Stimulated activated CD4-positive, alpha-beta T cell treated with anti-CD3 and anti-CD28 coated beads, Interleukin-1b, Interleukin-23, amount 100 ng/mL, for 48 hours (primary cell): ENCODE measurements around the gene BICC1.
A peak's percentile ranks its signal among the peaks of the same experiment; 100 is the strongest.

Experiments used
- DNase-seq: peaks from one replicate; pipeline ENCODE4 v3.0.0-alpha.2; 2020

Gene BICC1

DNA sequence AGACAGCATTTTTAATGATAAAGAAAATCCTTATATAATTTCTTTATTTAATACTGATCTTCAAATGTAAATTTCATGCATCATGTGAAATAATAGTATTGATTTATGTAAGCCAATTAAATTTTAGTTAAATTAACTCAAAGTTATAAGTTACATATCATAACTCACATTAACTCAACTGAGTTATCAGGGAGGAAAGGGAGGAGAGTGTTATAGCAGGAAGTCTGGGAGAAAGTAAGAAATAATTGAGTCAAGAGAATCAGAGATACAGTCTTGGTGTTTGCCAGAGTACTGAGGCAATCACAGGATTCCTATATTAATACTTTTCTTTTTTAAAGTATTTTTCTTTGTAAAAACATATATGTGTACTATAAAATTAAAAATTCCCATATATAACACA is 4.0 kb downstream of the BICC1 start:
- DNase-seq: no peak

DNA sequence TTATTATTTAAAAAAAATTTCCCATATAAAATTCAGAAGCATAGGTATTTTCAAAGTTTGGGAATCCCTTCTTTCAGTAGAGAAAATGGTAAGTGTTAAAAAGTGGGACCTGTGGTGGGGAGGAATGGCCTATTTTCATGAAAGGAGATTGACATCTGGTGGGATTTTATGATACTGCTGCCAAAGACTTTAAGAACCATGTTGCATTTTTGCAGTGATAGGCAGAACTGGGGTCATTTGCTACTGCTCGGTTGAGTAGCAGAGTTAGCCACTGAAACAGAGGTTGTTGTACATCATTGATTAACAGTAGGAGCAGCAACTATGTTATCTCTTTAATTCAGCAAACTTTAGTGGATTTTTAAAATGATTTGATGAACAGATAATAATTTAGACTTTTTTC is 4.4 kb downstream of the BICC1 start:
- no peak for DNase-seq

DNA sequence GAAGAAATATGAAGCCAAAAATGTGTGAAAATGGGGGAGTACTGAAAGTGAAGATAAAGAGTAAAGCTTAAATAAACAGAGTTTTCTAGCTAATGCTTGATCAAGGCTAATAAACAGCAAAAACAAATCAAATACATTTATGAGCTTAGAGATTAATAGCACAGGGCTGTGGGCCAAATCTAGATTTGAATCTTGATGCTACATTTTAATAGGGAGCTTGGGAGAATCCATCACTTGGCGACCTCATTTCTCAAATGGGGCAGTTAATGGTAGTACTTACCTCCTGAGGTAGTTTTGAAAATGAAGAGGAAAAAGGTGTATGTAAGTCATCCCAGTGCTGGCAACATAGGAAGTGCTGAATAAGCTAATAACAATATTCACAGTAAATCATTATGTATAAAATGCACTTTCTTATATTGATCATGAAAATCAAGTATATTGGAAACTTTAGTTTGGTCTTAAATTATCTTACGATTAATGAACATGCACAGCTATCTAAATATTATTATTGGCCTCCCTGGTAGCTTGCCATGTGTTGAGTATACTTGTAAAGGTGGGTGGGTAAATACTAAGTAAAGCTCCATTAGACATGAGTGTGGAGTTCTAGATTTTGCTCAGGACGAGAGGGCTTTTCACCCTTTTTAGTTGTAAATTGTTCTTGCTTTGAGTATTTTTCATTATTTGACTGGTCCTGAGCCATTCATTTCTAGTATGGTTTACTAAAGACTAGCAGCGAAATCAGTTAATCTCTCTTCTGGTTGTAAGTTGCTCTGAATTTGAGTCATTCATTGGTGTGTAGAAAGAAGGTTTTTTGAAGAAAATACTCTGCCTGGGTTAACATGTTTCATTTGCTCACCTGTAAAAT is 5.1 kb downstream of the BICC1 start:
- no peak for DNase-seq

DNA sequence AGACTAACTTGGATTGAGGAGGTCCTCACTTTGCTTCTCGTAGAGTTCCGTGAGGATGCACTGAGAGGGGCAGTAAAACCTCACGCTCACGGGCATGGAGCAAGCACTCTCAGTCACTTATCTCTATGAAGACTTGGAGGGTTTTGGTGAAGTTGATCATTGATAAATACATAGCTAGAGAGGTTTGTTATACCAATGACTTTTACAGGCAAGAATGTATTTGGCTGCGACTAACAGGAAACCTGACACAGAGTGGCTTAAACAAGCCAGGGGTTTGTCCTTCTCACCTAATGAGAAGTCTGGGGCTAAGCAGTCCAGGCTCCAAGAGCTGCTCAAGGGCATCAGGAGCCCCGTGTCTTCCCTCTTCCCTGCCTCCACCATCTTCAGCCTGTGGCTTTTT is 6.1 kb downstream of the BICC1 start:
- DNase-seq: no peak

DNA sequence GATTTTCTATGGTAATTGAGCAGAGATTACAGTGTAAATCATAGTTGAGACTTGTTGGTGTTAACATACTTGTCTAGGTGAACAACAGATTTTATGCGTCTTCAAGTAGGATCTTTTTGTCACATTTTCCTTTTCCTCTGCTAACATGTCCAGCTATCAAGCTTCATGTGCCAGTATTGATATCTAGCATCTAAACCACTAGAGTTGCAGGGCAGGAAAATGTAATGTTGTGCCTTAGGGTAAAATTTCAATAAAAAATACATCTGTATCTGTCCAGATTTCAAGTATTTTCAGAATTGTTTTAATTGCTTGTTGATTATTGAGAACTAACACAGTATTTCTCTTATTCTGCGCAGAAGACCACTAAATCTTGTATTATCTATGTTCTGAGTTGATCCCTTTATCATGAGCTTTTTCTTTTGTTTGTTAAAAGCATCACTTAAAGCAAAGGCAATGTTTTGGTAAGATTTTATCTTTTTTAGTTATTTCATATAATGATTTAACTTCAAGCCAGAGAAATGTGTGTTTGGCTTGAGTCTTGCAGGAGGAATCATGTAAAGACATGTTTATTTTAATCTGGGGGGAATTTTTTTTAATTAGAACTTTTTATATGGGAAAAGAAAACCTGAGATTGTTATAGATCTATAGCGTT is 16.5 kb downstream of the BICC1 start:
- no peak for DNase-seq

DNA sequence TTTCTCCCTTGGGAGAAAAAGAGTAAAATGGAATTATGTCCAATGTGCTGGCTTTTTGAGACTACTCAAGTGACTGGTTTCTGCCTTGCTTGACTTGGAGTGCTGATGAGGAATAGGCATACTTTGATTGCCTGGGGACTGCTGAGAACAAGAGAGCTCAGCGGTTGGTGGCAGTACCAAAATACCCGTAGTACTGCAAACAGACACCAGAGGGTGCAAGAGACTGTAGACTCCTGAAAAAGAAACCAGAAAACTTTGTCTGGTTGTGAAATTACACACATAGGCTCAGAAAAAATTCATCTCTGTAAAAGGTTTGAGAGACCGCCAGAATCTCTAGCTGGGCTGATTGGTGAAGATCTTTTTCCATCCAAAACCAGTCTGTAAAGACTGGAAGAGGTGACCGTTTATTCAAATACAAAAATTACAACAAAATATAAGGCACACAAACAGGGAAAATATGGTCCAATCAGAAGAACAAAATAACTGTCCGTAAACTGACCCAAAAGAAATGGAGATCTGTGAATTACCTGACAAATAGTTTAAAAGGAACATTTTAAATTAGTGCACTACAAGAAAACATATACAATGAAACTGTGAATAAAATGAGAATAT is 18.5 kb downstream of the BICC1 start:
- DNase-seq: peak; percentile 39

DNA sequence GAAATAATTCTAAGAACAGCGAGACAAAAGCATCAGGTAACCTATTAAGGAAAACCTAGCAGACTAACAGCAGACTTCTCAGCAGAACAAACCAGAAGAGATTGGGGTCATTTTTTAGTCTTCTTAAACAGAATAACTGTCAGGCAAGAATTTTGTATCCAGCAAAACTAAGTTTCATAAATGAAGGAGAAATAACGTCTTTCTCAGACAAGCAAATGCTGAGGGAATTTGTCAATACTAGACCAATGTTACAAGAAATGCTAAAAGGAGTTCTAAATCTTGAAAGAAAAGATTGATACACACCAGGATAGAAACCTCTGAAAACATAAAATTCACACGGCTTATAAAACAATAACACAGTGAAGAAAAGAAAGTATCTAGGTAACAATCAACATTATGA is 22.6 kb downstream of the BICC1 start:
- no peak for DNase-seq

DNA sequence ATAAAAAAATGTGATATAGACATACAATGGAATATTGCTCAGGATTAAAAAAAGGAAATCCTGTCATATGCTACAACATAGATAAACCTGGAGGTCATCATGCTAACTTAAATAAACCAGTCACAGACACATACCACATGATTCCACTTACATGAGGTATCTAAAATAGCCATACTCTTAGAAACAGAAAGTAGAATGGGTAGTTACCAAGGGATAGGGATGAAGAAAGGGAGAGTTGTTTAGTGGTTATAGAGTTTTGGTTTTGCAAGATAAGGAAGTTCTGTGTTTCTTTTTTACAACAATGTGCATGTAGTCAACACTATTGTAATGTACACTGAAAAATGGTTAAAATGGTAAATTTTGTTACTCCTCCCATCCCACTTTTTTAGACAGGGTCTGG is 30.5 kb downstream of the BICC1 start:
- DNase-seq: no peak

DNA sequence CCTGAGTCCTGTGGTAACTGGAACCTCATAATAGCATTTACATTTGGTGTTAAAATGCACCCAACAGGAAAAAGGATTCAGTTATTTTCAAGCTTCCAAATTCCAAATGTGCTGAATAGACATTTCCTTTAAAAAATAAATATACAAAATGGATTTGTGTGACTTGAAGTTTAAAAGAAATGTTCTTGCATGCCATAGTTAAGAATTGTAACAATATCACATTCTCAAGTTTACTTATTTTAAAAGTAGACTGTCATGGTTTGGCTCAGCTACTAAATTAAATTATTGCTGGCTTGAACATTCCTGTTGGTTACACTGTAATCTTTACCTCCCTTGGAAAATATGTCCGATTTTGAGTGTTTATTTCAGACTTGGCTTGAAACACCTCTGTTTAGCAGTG is 31.5 kb downstream of the BICC1 start:
- DNase-seq: no peak

DNA sequence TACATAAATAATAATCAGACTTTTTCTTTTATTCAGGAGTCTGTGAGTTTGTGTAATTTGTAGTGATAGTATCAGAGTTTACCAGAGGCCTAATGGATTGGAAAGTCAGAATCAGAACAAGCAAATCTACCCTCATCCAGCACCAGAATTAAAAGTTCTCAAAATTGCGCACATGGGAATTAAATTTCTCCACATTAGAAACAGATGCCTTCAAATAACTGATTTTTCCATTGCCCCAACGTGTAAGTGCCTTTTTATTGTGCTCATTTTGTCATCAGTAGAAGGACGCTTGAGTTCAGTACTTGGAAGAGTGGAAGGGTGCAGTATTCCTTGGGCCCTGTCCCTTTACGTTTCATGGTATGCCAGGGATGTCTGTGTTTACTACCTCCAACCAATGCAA is 32.8 kb downstream of the BICC1 start:
- DNase-seq: no peak

DNA sequence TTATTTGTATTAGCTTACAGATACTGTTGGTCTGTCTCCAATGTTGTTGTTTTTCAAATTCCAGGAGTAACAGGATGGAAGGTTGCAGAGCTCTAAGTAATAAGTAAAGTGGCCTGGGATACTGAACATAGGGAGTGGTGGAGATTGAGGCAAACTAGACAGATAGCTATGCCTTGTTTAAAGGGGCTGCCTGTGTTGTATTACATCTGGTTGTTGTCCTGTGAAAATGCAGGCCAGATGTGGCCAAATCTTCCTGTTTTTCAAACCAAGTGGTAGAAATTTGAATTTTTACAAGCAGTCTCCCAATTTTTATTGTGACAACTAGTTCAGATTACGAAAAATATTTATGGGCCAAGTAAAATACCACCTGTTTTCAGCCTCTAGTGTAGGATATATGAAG is 33.5 kb downstream of the BICC1 start:
- no peak for DNase-seq

DNA sequence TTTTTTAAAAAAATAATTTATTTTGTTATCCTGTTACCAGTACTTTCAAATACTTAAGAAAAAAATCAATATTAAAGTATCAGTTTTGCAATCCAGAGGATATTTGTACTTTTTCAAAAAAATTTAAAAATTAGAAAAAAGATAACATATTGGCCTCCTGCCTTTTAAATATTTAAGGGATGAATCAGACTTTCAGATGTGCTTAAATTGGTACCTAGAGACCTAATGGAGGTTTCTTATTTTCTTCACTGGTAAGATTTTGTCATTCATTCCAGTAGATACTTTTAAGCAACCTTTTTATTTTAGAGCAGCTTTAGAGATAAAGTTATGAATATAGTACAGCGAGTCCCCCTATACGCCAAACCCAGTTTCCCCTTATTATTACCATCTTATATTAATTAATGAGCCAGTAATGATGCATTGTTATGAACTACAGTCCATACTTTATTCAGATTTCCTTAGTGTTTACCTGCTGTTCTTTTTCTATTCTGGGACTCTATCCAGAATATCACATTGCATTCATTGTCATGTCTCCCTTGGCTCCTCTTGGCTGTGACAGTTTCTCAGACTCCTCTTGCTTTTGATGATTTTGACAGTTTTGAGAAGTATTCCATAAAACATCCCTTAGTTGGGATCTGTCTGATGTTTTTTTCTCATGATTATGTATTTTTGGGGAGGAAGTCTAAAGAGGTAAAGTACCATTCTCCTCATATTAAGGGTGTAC is 34.2 kb downstream of the BICC1 start:
- no peak for DNase-seq

DNA sequence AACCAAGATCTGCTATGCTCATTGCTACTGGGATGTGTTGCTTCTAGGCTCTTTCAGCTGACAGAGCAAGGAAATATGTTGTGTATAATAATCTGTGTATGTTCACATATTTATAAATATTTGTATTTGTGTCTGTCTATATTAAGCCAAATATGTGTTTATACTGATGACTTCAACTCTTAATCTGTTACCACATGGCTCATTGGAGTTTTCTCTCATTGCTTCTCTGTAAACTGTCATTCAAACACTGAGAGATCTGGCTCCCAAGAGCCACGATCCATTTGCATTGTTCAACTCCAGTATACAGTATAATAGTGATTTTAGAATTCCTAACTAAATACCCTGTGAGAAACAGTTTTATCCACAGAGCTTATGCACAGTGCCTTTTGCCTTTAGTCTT is 35.3 kb downstream of the BICC1 start:
- DNase-seq: no peak

DNA sequence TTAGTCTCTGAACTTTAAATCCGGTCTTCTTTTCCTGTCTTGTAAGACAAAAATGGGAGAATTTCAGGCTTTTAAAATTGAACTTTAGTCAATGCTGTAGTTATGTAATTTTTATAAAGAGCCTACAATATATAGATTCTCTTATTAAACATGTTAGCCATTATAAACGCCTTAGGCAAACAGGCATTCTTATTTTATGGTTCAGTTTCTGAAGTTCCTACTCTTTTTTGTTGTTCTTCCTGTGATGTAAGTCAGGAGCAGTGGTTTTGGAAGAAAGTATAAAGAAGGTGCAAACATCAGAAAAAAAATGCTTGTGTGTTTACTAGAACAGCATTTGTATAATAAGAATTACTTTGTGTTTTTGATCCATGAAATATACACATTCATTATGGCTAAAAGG is 41.6 kb downstream of the BICC1 start:
- no peak for DNase-seq

DNA sequence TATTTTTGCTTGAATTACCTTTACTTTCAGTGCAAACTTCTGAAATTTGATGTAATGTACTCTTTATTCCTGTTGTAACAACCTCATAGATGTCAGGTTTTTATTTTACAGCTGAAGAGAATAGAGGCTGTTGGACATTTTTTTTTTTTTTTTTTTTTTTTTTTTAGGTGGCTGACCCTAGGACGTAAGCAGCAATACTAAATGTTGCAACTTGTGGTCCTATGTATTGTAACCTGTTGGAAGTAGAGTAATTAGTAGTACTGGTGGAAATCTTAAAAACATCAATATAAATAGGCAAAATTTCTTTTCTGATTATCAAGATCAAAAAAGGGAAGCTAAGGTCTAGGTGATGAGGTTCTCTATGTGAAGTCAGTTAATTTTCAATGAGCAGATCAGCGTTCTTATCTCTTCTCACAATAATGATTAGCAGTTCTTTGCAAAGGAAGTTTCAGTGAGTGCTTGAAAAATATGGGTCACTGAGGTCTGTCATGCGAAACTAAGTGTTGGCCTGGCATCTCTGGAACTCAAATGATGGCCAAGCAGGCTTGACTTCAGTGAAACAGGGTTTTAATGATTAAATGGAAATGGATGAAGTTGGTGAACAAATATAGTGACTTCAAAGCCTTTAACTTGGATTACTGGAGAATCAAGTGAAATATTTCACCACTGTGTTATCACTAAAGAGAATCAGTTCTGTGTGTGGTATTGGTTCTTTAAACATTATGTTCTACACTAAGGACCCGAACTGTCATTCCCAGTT is 42.7 kb downstream of the BICC1 start:
- DNase-seq: no peak

DNA sequence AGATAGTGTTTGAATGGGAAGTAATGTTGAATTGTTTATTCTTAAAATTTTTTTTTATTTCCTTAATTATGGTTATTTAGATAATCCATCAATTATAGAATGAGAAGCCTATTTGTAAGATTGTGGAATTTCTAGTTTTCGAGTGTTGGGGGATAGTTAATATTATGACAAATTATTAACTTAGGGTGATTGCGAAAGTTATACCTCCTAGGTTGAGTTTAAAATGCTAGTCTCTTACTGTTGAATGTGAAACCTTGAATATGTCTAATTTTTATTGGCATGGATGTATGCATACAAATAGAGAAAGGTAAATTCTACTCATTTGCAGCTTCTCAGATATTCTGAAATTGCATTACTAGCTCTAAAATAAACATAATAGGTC is 43.2 kb downstream of the BICC1 start:
- DNase-seq: no peak

DNA sequence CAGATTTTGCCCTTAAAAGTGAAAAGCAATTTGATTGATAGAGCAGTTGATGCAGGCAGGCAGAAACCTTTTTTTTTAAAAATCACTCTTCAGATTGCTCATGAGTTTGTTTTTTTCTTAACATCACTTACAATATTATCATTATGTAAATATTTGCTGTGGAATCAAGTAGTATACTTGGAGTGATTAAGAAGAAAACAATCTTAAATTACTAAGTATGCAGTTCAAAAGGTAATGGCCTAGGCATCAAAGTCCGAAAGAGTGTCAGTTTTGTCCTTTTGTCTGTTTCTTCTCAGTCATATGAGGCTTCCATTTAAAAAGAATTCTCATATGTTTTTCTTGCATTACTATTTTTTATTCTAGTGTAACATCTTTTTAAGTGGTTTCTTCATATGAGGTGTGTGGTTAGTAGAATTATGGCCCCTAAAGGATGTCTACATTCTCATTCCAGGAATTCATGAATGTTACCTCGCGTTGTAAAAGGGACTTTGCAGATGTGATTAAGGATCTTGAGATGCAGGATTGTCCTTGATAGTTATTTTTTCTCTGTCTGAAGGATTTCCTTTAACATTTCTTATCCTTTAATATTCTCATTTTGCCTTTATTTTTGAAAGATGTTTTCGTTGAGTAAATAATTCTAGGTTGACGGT is 44.0 kb downstream of the BICC1 start:
- DNase-seq: no peak

DNA sequence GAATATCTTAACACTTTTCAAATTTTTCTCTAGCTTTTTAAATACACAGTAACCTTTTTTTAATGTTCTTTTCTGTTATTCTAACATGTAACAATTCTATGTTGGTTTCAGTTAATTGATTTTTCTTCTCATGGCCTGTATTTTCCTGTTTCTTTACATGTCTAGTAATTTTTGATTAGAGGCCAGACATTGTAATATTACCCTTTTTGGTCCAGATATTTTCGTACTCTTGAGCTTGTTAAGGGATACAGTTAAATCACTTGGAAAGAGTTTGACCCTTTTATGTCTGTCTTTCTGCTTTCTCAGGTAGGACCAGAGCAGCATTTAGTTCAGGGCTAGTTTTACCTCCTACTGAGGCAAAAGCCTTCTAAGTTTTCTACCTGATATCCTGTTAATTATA is 45.0 kb downstream of the BICC1 start:
- no peak for DNase-seq

DNA sequence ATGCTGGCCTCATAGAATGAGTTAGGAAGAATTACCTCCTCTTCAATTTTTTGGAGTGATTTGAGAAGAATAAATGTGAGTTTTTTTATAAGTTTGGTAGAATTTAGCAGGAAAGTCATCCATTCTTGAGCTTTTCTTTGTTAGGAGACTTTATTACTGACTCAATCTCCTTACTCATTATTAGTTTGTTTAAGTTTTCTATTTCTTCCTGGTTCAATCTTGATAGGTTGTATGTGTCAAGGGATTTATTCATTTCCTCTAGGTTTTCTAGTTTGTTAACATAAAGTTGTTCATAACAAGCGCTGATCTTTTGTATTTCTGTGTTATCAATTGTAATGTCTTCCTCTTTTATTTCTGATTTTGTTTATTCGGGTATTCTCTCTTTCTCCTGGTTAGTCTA is 47.4 kb downstream of the BICC1 start:
- no peak for DNase-seq

DNA sequence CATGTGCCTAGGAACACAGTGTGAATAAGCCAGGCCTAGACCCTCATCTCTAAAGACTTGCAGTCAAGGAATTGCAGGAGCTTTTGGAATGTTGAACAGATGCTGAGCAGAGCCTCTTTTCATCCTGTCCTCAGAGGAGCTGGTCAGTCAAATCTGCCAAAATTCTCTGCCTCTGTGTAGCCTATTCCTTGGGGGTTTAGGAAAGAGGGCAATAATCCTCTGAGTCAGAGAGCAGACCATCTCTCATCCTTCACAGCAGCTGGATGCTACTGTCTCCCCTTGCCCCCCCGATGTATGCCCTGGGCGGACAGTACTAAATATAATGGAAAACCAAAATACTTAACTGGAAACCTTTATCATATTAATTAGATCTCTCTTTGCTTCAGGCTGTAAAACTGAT is 52.6 kb downstream of the BICC1 start:
- no peak for DNase-seq

DNA sequence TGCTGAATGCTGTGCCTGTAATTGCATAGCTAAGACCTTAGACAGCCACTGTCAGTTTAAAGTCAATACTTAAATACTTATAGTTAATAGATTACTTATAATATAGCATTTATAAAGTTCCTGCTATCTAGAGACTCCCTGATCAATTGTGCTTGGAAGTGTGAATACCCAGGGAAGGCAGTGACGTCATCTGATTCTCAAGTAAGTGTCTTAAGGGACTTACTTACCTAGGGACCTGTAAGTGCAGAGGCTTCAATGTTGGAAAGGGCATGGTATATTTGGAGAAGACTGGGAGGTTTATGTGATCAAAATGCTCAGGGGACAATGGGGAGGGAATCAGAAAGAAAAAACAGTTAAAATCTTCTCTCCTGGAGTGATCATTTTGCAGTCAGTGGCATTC is 55.0 kb downstream of the BICC1 start:
- DNase-seq: no peak

DNA sequence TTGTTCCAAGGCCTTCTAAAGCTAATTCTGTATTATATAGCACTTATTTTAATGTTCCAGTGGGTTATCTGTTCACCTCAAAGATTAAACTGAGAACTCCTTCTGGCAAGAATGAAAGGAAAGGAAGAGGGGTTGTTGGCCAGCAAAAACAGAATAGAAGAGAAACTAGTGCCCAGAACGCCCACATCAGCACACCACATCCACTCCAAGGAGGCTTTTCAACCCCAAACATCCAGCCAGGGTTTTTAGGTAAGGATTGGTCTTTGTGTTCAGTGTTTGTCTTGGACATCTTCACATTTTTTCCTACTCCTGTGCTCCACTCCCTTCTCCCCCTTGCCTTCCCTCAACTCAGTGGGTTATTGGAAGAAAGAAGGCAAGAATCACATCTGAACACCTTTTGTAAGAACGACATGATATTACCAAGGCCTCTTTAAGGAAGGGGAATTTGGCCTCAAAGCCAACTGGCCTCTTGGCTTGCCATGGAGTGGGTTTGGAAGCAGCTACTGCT is 55.8 kb downstream of the BICC1 start:
- DNase-seq: no peak
